PFSK-1 (cell line): Measurements from ENCODE around the gene GNG7.

Experiments
- POLR2AphosphoS5 ChIP-seq: IDR thresholded peaks from 2 replicates; pipeline ENCODE4 v1.6.1; 2012; ENCODE audit warnings: low read depth, mild to moderate bottlenecking, control low read depth, low read length, moderate library complexity
- REST ChIP-seq, 2 experiments: IDR thresholded peaks; 2 replicates each; pipeline versions ENCODE4 v1.6.1 to v1.8.0; 2011 to 2012; ENCODE audit warnings: low read depth in 2 of 2, low read length in 2 of 2, control low read depth in 1 of 2, inconsistent platforms in 1 of 2, mild to moderate bottlenecking in 1 of 2, moderate library complexity in 1 of 2; ENCODE audit not compliant: insufficient read depth in 1 of 2

GRCh38 chr19:2732157-2732725 lies 29.7 kb upstream of the GNG7 start:
- TF ChIP-seq REST (IDR thresholded peaks at IDR 0.05; ENCODE audit: insufficient read depth in 1 of 2, low read depth in 2 of 2, low read length in 2 of 2) (no peak), POLR2AphosphoS5 (no peak)
